ENCODE data around the gene IBTK. TPM values are rescaled to one million over a fixed set of nuclear protein-coding genes. Genes with fewer than 3 reads are reported as not detected.

Gene IBTK
- total and polyA plus RNA-seq, 4 donors: 14.1 to 66.8 (median 21.0) TPM

GRCh38 chr6:82277686-82278085 is 30.1 kb upstream of the IBTK start:
- Histone ChIP-seq H3K4me3 (ENCODE audit: low read depth in 1 of 3, low read length in 3 of 3) (no peak overlapping the region), H3K9me3 (ENCODE audit: control insufficient read depth in 4 of 4, low read length in 3 of 4) (no peaks in the 10 kb centered on the region), H3K27me3 (ENCODE audit: control insufficient read depth in 4 of 4, insufficient read depth in 4 of 4, low read length in 3 of 4) (no peaks in the 10 kb centered on the region), H3K4me1 (ENCODE audit: control insufficient read depth in 4 of 4, insufficient read depth in 4 of 4, low read length in 3 of 4) (no peaks in the 10 kb centered on the region), H3K27ac (ENCODE audit: low read depth in 1 of 2, low read length in 2 of 2) (no peak overlapping the region), H3K9ac (ENCODE audit: low read depth in 1 of 2, low read length in 2 of 2) (no peak overlapping the region), H3K36me3 (ENCODE audit: control insufficient read depth in 4 of 4, insufficient read depth in 3 of 4, low read depth in 1 of 4, low read length in 3 of 4) (no peaks in the 10 kb centered on the region)
- TF ChIP-seq, protein P1, sequence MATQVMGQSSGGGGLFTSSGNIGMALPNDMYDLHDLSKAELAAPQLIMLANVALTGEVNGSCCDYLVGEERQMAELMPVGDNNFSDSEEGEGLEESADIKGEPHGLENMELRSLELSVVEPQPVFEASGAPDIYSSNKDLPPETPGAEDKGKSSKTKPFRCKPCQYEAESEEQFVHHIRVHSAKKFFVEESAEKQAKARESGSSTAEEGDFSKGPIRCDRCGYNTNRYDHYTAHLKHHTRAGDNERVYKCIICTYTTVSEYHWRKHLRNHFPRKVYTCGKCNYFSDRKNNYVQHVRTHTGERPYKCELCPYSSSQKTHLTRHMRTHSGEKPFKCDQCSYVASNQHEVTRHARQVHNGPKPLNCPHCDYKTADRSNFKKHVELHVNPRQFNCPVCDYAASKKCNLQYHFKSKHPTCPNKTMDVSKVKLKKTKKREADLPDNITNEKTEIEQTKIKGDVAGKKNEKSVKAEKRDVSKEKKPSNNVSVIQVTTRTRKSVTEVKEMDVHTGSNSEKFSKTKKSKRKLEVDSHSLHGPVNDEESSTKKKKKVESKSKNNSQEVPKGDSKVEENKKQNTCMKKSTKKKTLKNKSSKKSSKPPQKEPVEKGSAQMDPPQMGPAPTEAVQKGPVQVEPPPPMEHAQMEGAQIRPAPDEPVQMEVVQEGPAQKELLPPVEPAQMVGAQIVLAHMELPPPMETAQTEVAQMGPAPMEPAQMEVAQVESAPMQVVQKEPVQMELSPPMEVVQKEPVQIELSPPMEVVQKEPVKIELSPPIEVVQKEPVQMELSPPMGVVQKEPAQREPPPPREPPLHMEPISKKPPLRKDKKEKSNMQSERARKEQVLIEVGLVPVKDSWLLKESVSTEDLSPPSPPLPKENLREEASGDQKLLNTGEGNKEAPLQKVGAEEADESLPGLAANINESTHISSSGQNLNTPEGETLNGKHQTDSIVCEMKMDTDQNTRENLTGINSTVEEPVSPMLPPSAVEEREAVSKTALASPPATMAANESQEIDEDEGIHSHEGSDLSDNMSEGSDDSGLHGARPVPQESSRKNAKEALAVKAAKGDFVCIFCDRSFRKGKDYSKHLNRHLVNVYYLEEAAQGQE (IDR thresholded peaks at IDR 0.05): no peak
- TF ChIP-seq RAD21 (IDR thresholded peaks at IDR 0.05): no peak
- TF ChIP-seq GABPA (IDR thresholded peaks at IDR 0.05 in 1 of 2, conservative IDR thresholded peaks at IDR 0.05 in 1 of 2): no peak
- no peak for TF ChIP-seq MAX (IDR thresholded peaks at IDR 0.05)
- no peak for TF ChIP-seq CTCF (IDR thresholded peaks at IDR 0.05; ENCODE audit: low read depth, low read length, missing input control)
- TF ChIP-seq HNF4A (conservative IDR thresholded peaks at IDR 0.05): no peak
- TF ChIP-seq, protein P2, sequence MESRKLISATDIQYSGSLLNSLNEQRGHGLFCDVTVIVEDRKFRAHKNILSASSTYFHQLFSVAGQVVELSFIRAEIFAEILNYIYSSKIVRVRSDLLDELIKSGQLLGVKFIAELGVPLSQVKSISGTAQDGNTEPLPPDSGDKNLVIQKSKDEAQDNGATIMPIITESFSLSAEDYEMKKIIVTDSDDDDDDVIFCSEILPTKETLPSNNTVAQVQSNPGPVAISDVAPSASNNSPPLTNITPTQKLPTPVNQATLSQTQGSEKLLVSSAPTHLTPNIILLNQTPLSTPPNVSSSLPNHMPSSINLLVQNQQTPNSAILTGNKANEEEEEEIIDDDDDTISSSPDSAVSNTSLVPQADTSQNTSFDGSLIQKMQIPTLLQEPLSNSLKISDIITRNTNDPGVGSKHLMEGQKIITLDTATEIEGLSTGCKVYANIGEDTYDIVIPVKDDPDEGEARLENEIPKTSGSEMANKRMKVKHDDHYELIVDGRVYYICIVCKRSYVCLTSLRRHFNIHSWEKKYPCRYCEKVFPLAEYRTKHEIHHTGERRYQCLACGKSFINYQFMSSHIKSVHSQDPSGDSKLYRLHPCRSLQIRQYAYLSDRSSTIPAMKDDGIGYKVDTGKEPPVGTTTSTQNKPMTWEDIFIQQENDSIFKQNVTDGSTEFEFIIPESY (IDR thresholded peaks at IDR 0.05): no peak
- no peak for TF ChIP-seq TAF1 (conservative IDR thresholded peaks at IDR 0.05)
- TF ChIP-seq RXRA (IDR thresholded peaks at IDR 0.05): no peak
- no peak for DNase-seq (ENCODE audit: low spot score)

DNA sequence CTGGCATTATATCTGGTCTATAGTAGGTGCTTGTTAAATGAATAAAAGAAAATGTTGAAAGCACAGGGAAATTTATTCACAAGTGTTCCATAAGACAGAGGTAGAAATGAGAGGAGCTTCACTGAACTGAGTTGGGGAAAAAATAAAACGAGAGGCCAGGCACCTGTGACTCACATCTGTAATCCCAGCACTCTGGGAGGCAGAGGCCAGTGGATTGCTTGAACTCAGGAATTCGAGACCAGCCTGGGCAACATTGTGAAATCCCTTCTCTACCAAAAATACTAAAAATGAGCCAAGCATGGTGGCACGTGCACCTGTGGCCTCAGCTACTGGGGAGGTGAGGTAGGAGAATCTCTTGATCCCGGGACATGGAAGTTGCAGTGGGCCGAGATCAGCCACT is 28.1 kb upstream of the IBTK start:
- no peak overlapping the region for H3K27ac ChIP-seq (ENCODE audit: low read depth in 1 of 2, low read length in 2 of 2)
- no peaks in the 10 kb centered on the region for H3K9me3 ChIP-seq (ENCODE audit: control insufficient read depth in 4 of 4, low read length in 3 of 4)
- TF ChIP-seq, protein P1 (IDR thresholded peaks at IDR 0.05): no peak
- TF ChIP-seq RAD21 (IDR thresholded peaks at IDR 0.05): no peak
- no peak overlapping the region for H3K9ac ChIP-seq (ENCODE audit: low read depth in 1 of 2, low read length in 2 of 2)
- H3K27me3 ChIP-seq (ENCODE audit: control insufficient read depth in 4 of 4, insufficient read depth in 4 of 4, low read length in 3 of 4): no peaks in the 10 kb centered on the region
- no peak overlapping the region for H3K4me3 ChIP-seq (ENCODE audit: low read depth in 1 of 3, low read length in 3 of 3)
- H3K36me3 ChIP-seq (ENCODE audit: control insufficient read depth in 4 of 4, insufficient read depth in 3 of 4, low read depth in 1 of 4, low read length in 3 of 4): no peaks in the 10 kb centered on the region
- no peaks in the 10 kb centered on the region for H3K4me1 ChIP-seq (ENCODE audit: control insufficient read depth in 4 of 4, insufficient read depth in 4 of 4, low read length in 3 of 4)
- DNase-seq (ENCODE audit: low spot score): no peak
- WGBS: 78% methylated on average over 5 of the region's 5 CpGs

All from liver (tissue), 9 donors.